Ovary (tissue), 3 donors: Measurements from ENCODE around the gene PFKL.
"Not testable (repeated sequence)": the region's sequence is repeated elsewhere in the genome, so short reads cannot be mapped to it uniquely, and the experiment has no call there.

Experiments used
- CTCF ChIP-seq, 3 donors: fragments of 450-650 bp in 2 of 3; fragments of 200-600 bp in 1 of 3; IDR thresholded peaks; one replicate each; pipeline versions ENCODE4 v1.5.1 to v1.8.0; 2016 to 2022; ENCODE audit warnings: antibody characterized with exemption in 3 of 3, mild to moderate bottlenecking in 1 of 3
- EP300 ChIP-seq: sonication (generic); formaldehyde crosslinking; IDR thresholded peaks from one replicate; pipeline ENCODE4 v1.6.1; 2017; ENCODE audit warnings: antibody characterized with exemption
- POLR2A ChIP-seq: fragments of 450-650 bp; IDR thresholded peaks from one replicate; pipeline ENCODE4 v1.6.1; 2017; ENCODE audit warnings: antibody characterized with exemption, mild to moderate bottlenecking, moderate library complexity
- donor health status: DM: no; HTN: no; CAD: no.

DNA sequence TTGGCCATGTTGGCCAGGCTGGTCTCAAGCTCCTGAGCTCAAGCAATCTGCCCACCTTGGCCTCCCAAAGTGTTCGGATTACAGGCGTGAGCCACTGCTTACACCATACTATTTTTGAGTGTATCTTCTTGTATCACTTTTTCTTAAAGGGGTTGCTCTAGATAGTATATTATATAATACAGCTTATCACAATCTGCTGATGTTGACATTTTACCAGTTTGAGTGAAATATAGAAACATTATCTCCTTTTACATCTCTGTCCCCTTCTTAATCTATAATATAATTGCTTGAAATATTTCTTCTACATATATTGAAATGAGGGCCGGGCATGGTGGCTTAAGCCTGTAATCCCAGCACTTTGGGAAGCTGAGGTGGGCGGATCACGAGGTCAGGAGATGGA, 62.0 kb downstream of the PFKL start:
- TF ChIP-seq CTCF (IDR thresholded peaks at IDR 0.05); POLR2A; EP300: not testable (repeated sequence)
